GM12878 (cell line): ENCODE data around the gene LYRM4. TPM values are rescaled to one million over a fixed set of nuclear protein-coding genes. Genes with fewer than 3 reads are reported as not detected.

Experiments
- ATAC-seq: fragments of 200-7000 bp; cut with Tn5 transposase; 3 replicates; pipeline ENCODE4 v1.9.1; 2020; ENCODE audit warnings: mild to moderate bottlenecking, moderate library complexity
- BruUV-seq: library from RNA; stranded (reverse); fragments of 400-500 nt; replicated peaks from 2 replicates; lab custom pipeline; 2021; lab: Mats Ljungman, UMichigan
- CTCF ChIA-PET: fragments of 300-600 bp; sonication (Branson Sonifier 250); formaldehyde crosslinking; extraction: SDS; loops from one replicate; lab custom pipeline; 2021; ENCODE audit warnings: inconsistent platforms; lab: Yijun Ruan, JAX
- POLR2A ChIA-PET: fragments of 350-600 bp; formaldehyde crosslinking; extraction: SDS; loops from one replicate; lab custom pipeline; 2021; ENCODE audit warnings: inconsistent platforms; lab: Charles Lee
- RAD21 ChIA-PET: fragments of 300-600 bp; sonication (Branson Sonifier 250); formaldehyde crosslinking; loops from one replicate; lab custom pipeline; 2023; ENCODE audit warnings: antibody characterized with exemption; ENCODE audit not compliant: unreplicated experiment; lab: Charles Lee
- SMC1A ChIA-PET: fragments of 300-600 bp; sonication (Branson Sonifier 250); formaldehyde crosslinking; loops from one replicate; lab custom pipeline; 2023; ENCODE audit not compliant: unreplicated experiment, uncharacterized antibody; lab: Charles Lee
- DNase-seq: peaks from one replicate; pipeline ENCODE4 v3.0.0-alpha.2; 2011; ENCODE audit warnings: low read depth, low spot score
- FAIRE-seq: peaks from 3 replicates; lab custom pipeline; 2011; peaks lifted over from hg19 to GRCh38; lab: Jason Lieb, UNC
- H2AFZ ChIP-seq: 2 replicates; pipeline ENCODE4 v1.6.0; 2011; ENCODE audit warnings: low read depth, low read length, control low read depth; ENCODE audit not compliant: control insufficient read depth
- H3K27ac ChIP-seq: 2 replicates; pipeline ENCODE4 v1.5.1; 2011; ENCODE audit warnings: control low read depth; ENCODE audit not compliant: control insufficient read depth, insufficient read depth
- H3K27me3 ChIP-seq, 2 experiments: replicated peaks in 1 of 2; 2 replicates each; pipeline versions ENCODE4 v1.6.0 to v1.6.1; 2011; ENCODE audit warnings: low read length in 1 of 2; ENCODE audit not compliant: control insufficient read depth in 2 of 2, insufficient read depth in 2 of 2
- H3K36me3 ChIP-seq, 2 experiments: 2 replicates each; pipeline ENCODE4 v1.5.1; 2011; ENCODE audit warnings: low read length in 1 of 2; ENCODE audit not compliant: control insufficient read depth in 2 of 2, insufficient read depth in 2 of 2
- H3K4me1 ChIP-seq: 2 replicates; pipeline ENCODE4 v1.6.1; 2011; ENCODE audit warnings: mild to moderate bottlenecking, low read length, moderate library complexity, mixed read lengths; ENCODE audit not compliant: control insufficient read depth, insufficient read depth
- H3K4me2 ChIP-seq: 2 replicates; pipeline ENCODE4 v1.6.0; 2011; ENCODE audit warnings: control low read depth; ENCODE audit not compliant: control insufficient read depth, insufficient read depth
- H3K4me3 ChIP-seq: fragments of 200-600 bp; sonication (generic); 2 replicates; pipeline ENCODE4 v1.5.1; 2016
- H3K79me2 ChIP-seq: 2 replicates; pipeline ENCODE4 v1.6.0; 2011; ENCODE audit warnings: low read length; ENCODE audit not compliant: control insufficient read depth, insufficient read depth
- H3K9ac ChIP-seq: 2 replicates; pipeline ENCODE4 v1.8.0; 2011; ENCODE audit warnings: low read length, control low read depth, mixed read lengths; ENCODE audit not compliant: control insufficient read depth, insufficient read depth
- H3K9me3 ChIP-seq: replicated peaks from 3 replicates; pipeline ENCODE4 v1.5.1; 2011; ENCODE audit warnings: mild to moderate bottlenecking, low read length; ENCODE audit not compliant: control insufficient read depth, insufficient read depth
- H4K20me1 ChIP-seq: 2 replicates; pipeline ENCODE4 v1.6.0; 2011; ENCODE audit not compliant: control insufficient read depth, insufficient read depth
- BHLHE40 ChIP-seq, 2 experiments: fragments of 450-650 bp in 1 of 2; IDR thresholded peaks; 2 replicates each; pipeline ENCODE4 v1.6.1; 2011 to 2017; ENCODE audit warnings: low read depth in 2 of 2, borderline replicate concordance in 1 of 2, improper control_type of control experiment in 1 of 2, low read length in 1 of 2, mild to moderate bottlenecking in 1 of 2
- CEBPZ ChIP-seq: fragments of 150-350 bp; IDR thresholded peaks from 2 replicates; pipeline ENCODE4 v1.6.1; 2016; ENCODE audit warnings: low read depth, low read length
- EED ChIP-seq: sonication (generic); IDR thresholded peaks from 2 replicates; pipeline ENCODE4 v1.6.1; 2016; ENCODE audit warnings: antibody characterized with exemption, low read depth
- NBN ChIP-seq: fragments of 450-650 bp; IDR thresholded peaks from 2 replicates; pipeline ENCODE4 v1.6.1; 2016
- NKRF ChIP-seq: fragments of 450-650 bp; conservative IDR thresholded peaks from 2 replicates; pipeline ENCODE4 v1.6.1; 2017; ENCODE audit warnings: mild to moderate bottlenecking, moderate library complexity
- WGBS: methylation state at CpG from one replicate; pipeline ENCODE4 v1.1.6; 2016; ENCODE audit warnings: low lambda C conversion rate; ENCODE audit not compliant: insufficient replicate concordance, insufficient coverage; ENCODE audit errors: missing lambda C conversion rate; 5-methylcytosine and 5-hydroxymethylcytosine counted together
- in situ Hi-C: fragments of 300-500 bp; cut with MboI; formaldehyde crosslinking; loops from 9 replicates; pipeline ENCODE4 v1.14.3; 2018; ENCODE audit warnings: mixed read lengths
- intact Hi-C: fragments of 100-400 bp; cut with micrococcal nuclease; formaldehyde crosslinking; loops from one replicate; pipeline ENCODE4 v1.14.2; 2022; ENCODE audit not compliant: unreplicated experiment
- polyA plus RNA-seq, 11 experiments: library from polyadenylated mRNA; depleted of rRNA in 4 of 11; unstranded in 6 of 11; stranded (reverse) in 5 of 11; fragments of >200 nt; fragmentation: Nextera tagmentation in 4 of 11; fragmentation: Illumina TruSeq in 1 of 11; extraction: Ambion mirVana in 4 of 11; extraction: Trizol in 1 of 11; gene quantifications; 1 replicate in 1 of 11; 2 replicates in 10 of 11; pipeline versions ENCODE4 v1.2.1 to v1.2.3, GENCODE V29; 2011 to 2016; ENCODE audit warnings: inconsistent platforms in 2 of 11, missing spikeins in 2 of 11, low read depth in 1 of 11
- total RNA-seq, 4 experiments: library from RNA; depleted of rRNA in 3 of 4; stranded (reverse); fragments of >200 nt in 3 of 4; fragmentation: Illumina TruSeq in 1 of 4; extraction: Trizol in 1 of 4; gene quantifications; 2 replicates each; pipeline versions ENCODE4 v1.2.1 to v1.2.3, GENCODE V29; 2013 to 2021

LYRM4 gene
- total and polyA plus RNA-seq, 10 of the 15 experiments (the other 5 are each of a cell fraction or from before 2014, with no cell fraction given): 32.7 to 66.8 (median 44.0) TPM

GRCh38 chr6:5287205-5287965 is 26.6 kb upstream of the LYRM4 start:
- Histone ChIP-seq H3K4me3 (no peak overlapping the region), H3K27me3 (no peaks in the 10 kb centered on the region), H2AFZ (no peak overlapping the region; the same call in 1 of the 2 replicates), H4K20me1 (no peaks in the 10 kb centered on the region), H3K9ac (no peak overlapping the region), H3K36me3 (no peaks in the 10 kb centered on the region), H3K27ac (no peak overlapping the region; the same call in 1 of the 2 replicates), H3K79me2 (peaks cover 4% of the 10 kb centered on the region)
- BruUV-seq: no TSS peak
- ChIA-PET SMC1A (interaction anchor here (0.7 to 1.7 kb wide), 5 partner anchors 11 to 21 kb away, joined by 3 to 7 read pairs (median 4); no protein-coding TSS in a partner anchor), RAD21 (interaction anchor here (0.7 to 0.9 kb wide), 3 partner anchors 11 to 23 kb away, joined by 3 read pairs; no protein-coding TSS in a partner anchor), POLR2A (no interaction called here)
- FAIRE-seq: no peak
- intact Hi-C loops: no loop called here
- 46% methylated on average over 12 of the region's 12 CpGs for WGBS
- in situ Hi-C loops: no loop called here
- TF ChIP-seq EED (peak; percentile 32; the same call in 1 of the 2 replicates), NBN (no peak)
- TF ChIP-seq, all 136 proteins: peak for 1
- DNase-seq (no peak), ATAC-seq (no peak)
- Histone ChIP-seq H3K9me3 (no peaks in the 10 kb centered on the region), H3K4me2 (no peak overlapping the region), H3K4me1 (peaks cover 14% of the 10 kb centered on the region)
- CTCF ChIA-PET: interaction anchor here (1.9 to 2.1 kb wide), 2 partner anchors 16 to 144 kb away, joined by 9 to 11 read pairs; no protein-coding TSS in a partner anchor

GRCh38 chr6:5286780-5287179 is 26.0 kb upstream of the LYRM4 start:
- Histone ChIP-seq H3K36me3 (no peaks in the 10 kb centered on the region), H2AFZ (no peak overlapping the region; the same call in 1 of the 2 replicates), H3K4me3 (no peak overlapping the region), H3K27me3 (no peaks in the 10 kb centered on the region), H3K27ac (no peak overlapping the region; the same call in 1 of the 2 replicates), H3K9ac (no peak overlapping the region), H4K20me1 (no peaks in the 10 kb centered on the region), H3K4me1 (peaks cover 14% of the 10 kb centered on the region), H3K79me2 (peaks cover 4% of the 10 kb centered on the region), H3K9me3 (no peaks in the 10 kb centered on the region), H3K4me2 (peak overlapping the region; percentile 46; the same call in 1 of the 2 replicates)
- ChIA-PET CTCF (interaction anchor here (1.9 kb wide), 1 partner anchor 143 kb away, joined by 9 read pairs; no protein-coding TSS in a partner anchor), RAD21 (no interaction called here), POLR2A (no interaction called here), SMC1A (interaction anchor here (0.8 to 1.7 kb wide), 2 partner anchors 10 to 16 kb away, joined by 3 to 7 read pairs; no protein-coding TSS in a partner anchor)
- BruUV-seq: no TSS peak
- ATAC-seq (peak; percentile 90), FAIRE-seq (no peak), DNase-seq (no peak)
- intact Hi-C loops: no loop called here
- 0% methylated on average over 7 of the region's 7 CpGs for WGBS
- in situ Hi-C loops: no loop called here
- TF ChIP-seq BHLHE40 (IDR thresholded peaks at IDR 0.05; ENCODE audit: borderline replicate concordance in 1 of 2, low read depth in 2 of 2, low read length in 1 of 2) (no peak), CEBPZ (no peak), NKRF (no peak)
